Esophagus muscularis mucosa (tissue), 4 donors: ENCODE data around the gene TBX5. TPM values are rescaled to one million over a fixed set of nuclear protein-coding genes. Genes with fewer than 3 reads are reported as not detected.

Experiments used
- DNase-seq: peaks from one replicate; pipeline ENCODE4 v3.0.0-alpha.2; 2017; ENCODE audit errors: extremely low spot score
- H3K27ac ChIP-seq, 4 donors: fragments of 200-600 bp; sonication (generic); replicated peaks in 1 of 4; 1 replicate in 3 of 4; 2 replicates in 1 of 4; pipeline ENCODE4 v1.5.1; 2016 to 2019; ENCODE audit warnings: mild to moderate bottlenecking in 1 of 4
- H3K27me3 ChIP-seq, 4 donors: fragments of 200-600 bp; sonication (generic); one replicate each; pipeline versions ENCODE4 v1.5.1 to v1.6.0; 2016 to 2019
- H3K36me3 ChIP-seq, 4 donors: fragments of 200-600 bp; sonication (generic); one replicate each; pipeline ENCODE4 v1.5.1; 2016 to 2019
- H3K4me1 ChIP-seq, 4 donors: fragments of 200-600 bp; sonication (generic); one replicate each; pipeline ENCODE4 v1.5.1; 2016 to 2019
- H3K4me3 ChIP-seq, 4 donors: fragments of 200-600 bp; sonication (generic); 1 replicate in 2 of 4; 2 replicates in 2 of 4; pipeline ENCODE4 v1.5.1; 2016 to 2019; ENCODE audit warnings: mild to moderate bottlenecking in 4 of 4, moderate library complexity in 1 of 4
- H3K9me3 ChIP-seq, 4 donors: fragments of 200-600 bp; sonication (generic); 1 replicate in 3 of 4; 2 replicates in 1 of 4; pipeline ENCODE4 v1.5.1; 2016 to 2019
- EP300 ChIP-seq: sonication (generic); formaldehyde crosslinking; IDR thresholded peaks from one replicate; pipeline ENCODE4 v1.6.1; 2017; ENCODE audit warnings: antibody characterized with exemption
- POLR2A ChIP-seq: fragments of 450-650 bp; IDR thresholded peaks from one replicate; pipeline ENCODE4 v1.6.1; 2017; ENCODE audit warnings: antibody characterized with exemption, moderate library complexity, mild to moderate bottlenecking, low read depth
- POLR2AphosphoS5 ChIP-seq, 2 donors: sonication (generic); formaldehyde crosslinking; IDR thresholded peaks; one replicate each; pipeline ENCODE4 v1.6.1; 2017; ENCODE audit warnings: antibody characterized with exemption in 2 of 2
- WGBS: methylation state at CpG from one replicate; pipeline ENCODE4 v1.1.5; 2018; 5-methylcytosine and 5-hydroxymethylcytosine counted together
- intact Hi-C: fragments of 100-400 bp; cut with DNase I; formaldehyde crosslinking; loops from one replicate; pipeline ENCODE4 v1.15.1; 2023
- total RNA-seq, 4 donors: library from RNA; depleted of rRNA; stranded (reverse); fragments of >200 nt; gene quantifications; one replicate each; pipeline versions ENCODE4 v1.1.0 to v1.2.1, GENCODE V29; 2016
- TF ChIP-seq, protein P1 (sequence below), 3 experiments: fragments of 200-600 bp in 2 of 3; fragments of 450-650 bp in 1 of 3; sonication (generic) in 2 of 3; IDR thresholded peaks; one replicate each; pipeline ENCODE4 v1.5.1; 2017 to 2019; ENCODE audit warnings: antibody characterized with exemption in 3 of 3, mild to moderate bottlenecking in 2 of 3, moderate library complexity in 1 of 3

Gene TBX5
- total RNA-seq, 4 donors from 2014 or later = 20.4 to 34.5 (median 26.2) TPM

GRCh38 chr12:114420944-114421335 lies 15.0 kb upstream of the TBX5 start:
- H3K36me3 ChIP-seq = no peaks in the 10 kb centered on the region
- H3K9me3 ChIP-seq = no peaks in the 10 kb centered on the region
- no peak overlapping the region for H3K4me3 ChIP-seq
- intact Hi-C loops = no loop called here
- H3K27me3 ChIP-seq = peaks cover 0 to 4% (median 0%) of the 10 kb centered on the region in 4 donors
- DNase-seq = no peak
- TF ChIP-seq EP300 (no peak), POLR2AphosphoS5 (IDR thresholded peaks at IDR 0.05) (no peak), POLR2A (no peak)
- TF ChIP-seq, protein P1, sequence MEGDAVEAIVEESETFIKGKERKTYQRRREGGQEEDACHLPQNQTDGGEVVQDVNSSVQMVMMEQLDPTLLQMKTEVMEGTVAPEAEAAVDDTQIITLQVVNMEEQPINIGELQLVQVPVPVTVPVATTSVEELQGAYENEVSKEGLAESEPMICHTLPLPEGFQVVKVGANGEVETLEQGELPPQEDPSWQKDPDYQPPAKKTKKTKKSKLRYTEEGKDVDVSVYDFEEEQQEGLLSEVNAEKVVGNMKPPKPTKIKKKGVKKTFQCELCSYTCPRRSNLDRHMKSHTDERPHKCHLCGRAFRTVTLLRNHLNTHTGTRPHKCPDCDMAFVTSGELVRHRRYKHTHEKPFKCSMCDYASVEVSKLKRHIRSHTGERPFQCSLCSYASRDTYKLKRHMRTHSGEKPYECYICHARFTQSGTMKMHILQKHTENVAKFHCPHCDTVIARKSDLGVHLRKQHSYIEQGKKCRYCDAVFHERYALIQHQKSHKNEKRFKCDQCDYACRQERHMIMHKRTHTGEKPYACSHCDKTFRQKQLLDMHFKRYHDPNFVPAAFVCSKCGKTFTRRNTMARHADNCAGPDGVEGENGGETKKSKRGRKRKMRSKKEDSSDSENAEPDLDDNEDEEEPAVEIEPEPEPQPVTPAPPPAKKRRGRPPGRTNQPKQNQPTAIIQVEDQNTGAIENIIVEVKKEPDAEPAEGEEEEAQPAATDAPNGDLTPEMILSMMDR (IDR thresholded peaks at IDR 0.05) = no peak
- WGBS = 78% methylated on average over 4 of the region's 4 CpGs
- H3K27ac ChIP-seq = no peak overlapping the region
- H3K4me1 ChIP-seq = peaks cover under 1 to 11% (median 4%) of the 10 kb centered on the region in 4 donors

DNA sequence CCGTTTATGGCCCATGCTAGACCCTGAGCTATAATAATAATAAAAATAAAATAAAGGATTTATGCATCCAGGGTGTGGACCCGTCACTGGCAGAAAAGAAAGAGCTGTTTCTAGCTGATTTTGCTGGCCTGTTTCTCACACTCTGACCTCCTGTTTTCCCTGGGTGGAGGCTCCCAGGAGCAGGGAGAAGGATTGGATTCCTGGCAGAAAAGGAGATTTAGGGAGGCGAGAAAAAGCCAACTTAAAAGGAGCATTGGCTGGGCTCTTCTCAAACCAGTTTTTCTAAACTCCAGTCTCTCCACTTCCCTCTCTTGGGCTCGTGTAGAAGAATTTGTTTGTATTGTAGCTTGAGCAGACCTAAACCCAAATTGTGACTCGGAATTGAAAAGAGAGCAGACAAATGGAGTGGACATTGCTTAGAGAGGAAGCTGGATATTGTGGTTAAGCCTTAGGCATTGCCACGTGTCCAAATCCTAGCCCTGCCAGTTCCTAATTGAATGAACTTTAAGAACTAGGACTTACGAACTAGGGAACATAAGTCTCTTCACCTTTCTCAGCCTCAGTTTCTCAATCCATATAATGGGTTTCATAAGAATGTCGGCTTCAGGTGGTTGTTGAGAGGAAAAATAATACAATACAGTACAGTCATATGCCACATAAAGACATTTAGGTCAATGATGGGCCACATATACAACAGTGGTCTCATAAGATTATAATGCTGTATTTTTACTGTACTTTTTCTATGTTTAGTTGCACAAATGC lies 14.4 kb upstream of the TBX5 start:
- H3K4me3 ChIP-seq = no peak overlapping the region
- no peak overlapping the region for H3K27ac ChIP-seq
- TF ChIP-seq, protein P1 (IDR thresholded peaks at IDR 0.05) = no peak
- intact Hi-C loops = no loop called here
- peaks cover 6 to 11% (median 10%) of the 10 kb centered on the region in 4 donors for H3K4me1 ChIP-seq
- H3K36me3 ChIP-seq = no peaks in the 10 kb centered on the region
- DNase-seq = no peak
- no peaks in the 10 kb centered on the region for H3K9me3 ChIP-seq
- WGBS = 57% methylated on average over 8 of the region's 8 CpGs
- peaks cover 0 to 8% (median 0%) of the 10 kb centered on the region in 4 donors for H3K27me3 ChIP-seq

GRCh38 chr12:114416028-114416427 lies 10.1 kb upstream of the TBX5 start:
- Histone ChIP-seq H3K36me3 (no peaks in the 10 kb centered on the region), H3K9me3 (no peaks in the 10 kb centered on the region), H3K27ac (no peak overlapping the region), H3K4me1 (peaks cover 13 to 50% (median 45%) of the 10 kb centered on the region in 4 donors), H3K27me3 (peaks cover 0 to 27% (median 0%) of the 10 kb centered on the region in 4 donors), H3K4me3 (no peak overlapping the region)
- intact Hi-C loops = no loop called here
- TF ChIP-seq, protein P1 (IDR thresholded peaks at IDR 0.05) = no peak
- TF ChIP-seq POLR2AphosphoS5 (IDR thresholded peaks at IDR 0.05) = no peak
- no peak for TF ChIP-seq EP300
- TF ChIP-seq POLR2A = no peak
- no peak for DNase-seq
- WGBS = 86% methylated on average over 4 of the region's 4 CpGs

DNA sequence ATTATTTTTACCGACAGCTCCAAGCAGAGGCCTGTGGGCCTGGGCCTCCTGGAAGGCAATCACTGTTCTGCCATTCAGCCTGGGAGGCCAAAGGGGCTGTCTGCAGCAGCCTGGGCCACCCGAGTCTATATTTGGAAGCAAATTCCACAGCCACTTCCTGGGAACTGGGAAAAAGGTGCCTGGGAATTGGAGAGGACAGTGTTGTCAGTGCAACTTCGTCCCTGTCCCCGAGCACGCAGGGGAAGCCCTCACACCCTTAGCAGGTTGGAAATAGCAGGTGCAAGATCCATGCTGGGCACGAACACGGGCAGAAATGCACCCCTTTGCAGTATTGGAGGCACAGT lies 9.6 kb upstream of the TBX5 start:
- intact Hi-C loops = no loop called here
- Histone ChIP-seq H3K27ac (peak overlapping the region in 1 of 4 donors; percentile 93), H3K4me1 (peaks cover 13 to 54% (median 48%) of the 10 kb centered on the region in 4 donors), H3K9me3 (no peaks in the 10 kb centered on the region), H3K27me3 (peaks cover 0 to 27% (median 0%) of the 10 kb centered on the region in 4 donors), H3K36me3 (no peaks in the 10 kb centered on the region), H3K4me3 (no peak overlapping the region)
- no peak for DNase-seq
- 66% methylated on average over 4 of the region's 7 CpGs for whole genome bisulfite sequencing
- TF ChIP-seq POLR2AphosphoS5 (IDR thresholded peaks at IDR 0.05) (no peak), EP300 (no peak), POLR2A (no peak)
- TF ChIP-seq, protein P1 (IDR thresholded peaks at IDR 0.05) = no peak
